Measurements from ENCODE around the gene MYO3B. TPM values are rescaled to one million over a fixed set of nuclear protein-coding genes. Genes with fewer than 3 reads are reported as not detected.

The MYO3B gene
- polyA plus RNA-seq, 2 of the 4 experiments (the other 2 are of a cell fraction), result 0.01 TPM; not detected in 1

DNA sequence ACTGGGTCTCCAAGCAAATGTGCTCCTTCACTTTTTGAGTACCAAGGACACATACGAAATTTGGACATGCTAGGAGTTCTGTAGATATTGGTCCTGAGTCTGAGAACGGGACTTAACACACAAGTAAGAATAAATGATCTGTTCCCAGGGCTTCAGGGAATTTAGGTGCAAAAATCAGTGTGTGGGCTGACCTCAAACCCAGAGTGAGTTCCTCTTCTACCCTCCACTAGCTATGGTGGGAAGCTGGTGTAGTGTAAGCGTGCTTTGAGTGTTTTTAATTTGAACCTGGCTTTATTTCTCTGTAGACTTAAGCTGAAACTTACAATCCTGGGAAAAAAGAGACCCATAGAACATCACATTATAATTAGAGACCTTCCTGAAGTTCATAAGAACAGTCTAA is 50.5 kb downstream of the MYO3B start:
- POLR2A ChIA-PET, result interaction anchor here (0.7 kb wide), 1 partner anchor 27 kb away, joined by 5 read pairs; no protein-coding TSS in a partner anchor
- CTCF ChIA-PET, result interaction anchor here (1.3 to 3.6 kb wide), 2 partner anchors 27 to 133 kb away, joined by 4 to 10 read pairs; no protein-coding TSS in a partner anchor
- no peak for FAIRE-seq

DNA sequence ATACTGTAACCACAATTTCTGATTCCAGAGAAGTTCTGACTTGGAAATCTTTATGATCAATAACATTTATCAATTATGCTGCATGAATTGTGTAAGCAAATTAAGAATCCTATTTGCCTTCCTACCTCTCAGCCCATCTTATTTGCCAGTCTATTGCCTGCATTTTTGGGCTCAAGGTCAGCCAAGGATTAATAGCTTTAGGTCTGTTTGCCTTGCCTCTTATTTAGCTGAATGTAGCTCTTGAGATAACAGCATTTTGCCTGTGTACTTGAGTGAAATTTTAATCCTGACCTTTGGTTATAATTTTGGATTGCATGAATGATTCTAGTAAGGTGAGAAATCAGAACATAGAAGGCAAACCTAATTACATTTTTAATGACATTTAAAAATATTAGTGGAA is 51.2 kb downstream of the MYO3B start:
- H3K4me2 ChIP-seq, result no peak overlapping the region
- no peak for FAIRE-seq
- no peak for DNase-seq (ENCODE audit: low read depth in 1 of 2, low spot score in 1 of 2)
- no peaks in the 10 kb centered on the region for H3K9me3 ChIP-seq
- H3K4me3 ChIP-seq, result no peak overlapping the region
- CTCF ChIA-PET, result interaction anchor here (3.6 kb wide), 1 partner anchor 132 kb away, joined by 10 read pairs; no protein-coding TSS in a partner anchor
- no peak for TF ChIP-seq NPAS2 (CRISPR knock-in tag; IDR thresholded peaks at IDR 0.05; ENCODE audit: borderline replicate concordance)
- TF ChIP-seq, protein P1, sequence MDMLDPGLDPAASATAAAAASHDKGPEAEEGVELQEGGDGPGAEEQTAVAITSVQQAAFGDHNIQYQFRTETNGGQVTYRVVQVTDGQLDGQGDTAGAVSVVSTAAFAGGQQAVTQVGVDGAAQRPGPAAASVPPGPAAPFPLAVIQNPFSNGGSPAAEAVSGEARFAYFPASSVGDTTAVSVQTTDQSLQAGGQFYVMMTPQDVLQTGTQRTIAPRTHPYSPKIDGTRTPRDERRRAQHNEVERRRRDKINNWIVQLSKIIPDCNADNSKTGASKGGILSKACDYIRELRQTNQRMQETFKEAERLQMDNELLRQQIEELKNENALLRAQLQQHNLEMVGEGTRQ (IDR thresholded peaks at IDR 0.05), result no peak
- no peak for TF ChIP-seq POLR2AphosphoS2 (conservative IDR thresholded peaks at IDR 0.05; ENCODE audit: low read length)
- TF ChIP-seq CBX8 (IDR thresholded peaks at IDR 0.05), result no peak
- TF ChIP-seq RAD21 (conservative IDR thresholded peaks at IDR 0.05 in 1 of 2, IDR thresholded peaks at IDR 0.05 in 1 of 2), result no peak
- TF ChIP-seq, protein P2, sequence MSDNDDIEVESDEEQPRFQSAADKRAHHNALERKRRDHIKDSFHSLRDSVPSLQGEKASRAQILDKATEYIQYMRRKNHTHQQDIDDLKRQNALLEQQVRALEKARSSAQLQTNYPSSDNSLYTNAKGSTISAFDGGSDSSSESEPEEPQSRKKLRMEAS (IDR thresholded peaks at IDR 0.05), result no peak
- no peak for TF ChIP-seq FOXS1 (CRISPR knock-in tag; IDR thresholded peaks at IDR 0.05)
- no peak for TF ChIP-seq RNF2 (IDR thresholded peaks at IDR 0.05; ENCODE audit: borderline replicate concordance, low read depth)
- no peak for TF ChIP-seq CBX2 (IDR thresholded peaks at IDR 0.05; ENCODE audit: borderline replicate concordance, low read depth)
- POLR2A ChIA-PET, result no interaction called here
- ATAC-seq, result no peak
- H3K27ac ChIP-seq, result no peak overlapping the region
- no peaks in the 10 kb centered on the region for H3K4me1 ChIP-seq

More for the DNA sequence above, 50.5 kb downstream of the MYO3B start:
- ATAC-seq (no peak), DNase-seq (ENCODE audit: low read depth in 1 of 2, low spot score in 1 of 2) (no peak)
- Histone ChIP-seq H3K4me3 (no peak overlapping the region), H3K4me2 (no peak overlapping the region), H3K4me1 (no peaks in the 10 kb centered on the region), H3K9me3 (no peaks in the 10 kb centered on the region), H3K27ac (no peak overlapping the region)
- 30% methylated on average over 3 of the region's 3 CpGs for WGBS (ENCODE audit: missing lambda C conversion rate)
- no peak for TF ChIP-seq FOSB (CRISPR knock-in tag; IDR thresholded peaks at IDR 0.05)
- no peak for TF ChIP-seq POLR2A (IDR thresholded peaks at IDR 0.05; ENCODE audit: low read length)
- TF ChIP-seq TFCP2L1 (CRISPR knock-in tag; IDR thresholded peaks at IDR 0.05), result no peak
- no peak for TF ChIP-seq CBX2 (IDR thresholded peaks at IDR 0.05; ENCODE audit: borderline replicate concordance, low read depth)
- TF ChIP-seq MAZ (IDR thresholded peaks at IDR 0.05; ENCODE audit: borderline replicate concordance, low read depth, low read length), result no peak

DNA sequence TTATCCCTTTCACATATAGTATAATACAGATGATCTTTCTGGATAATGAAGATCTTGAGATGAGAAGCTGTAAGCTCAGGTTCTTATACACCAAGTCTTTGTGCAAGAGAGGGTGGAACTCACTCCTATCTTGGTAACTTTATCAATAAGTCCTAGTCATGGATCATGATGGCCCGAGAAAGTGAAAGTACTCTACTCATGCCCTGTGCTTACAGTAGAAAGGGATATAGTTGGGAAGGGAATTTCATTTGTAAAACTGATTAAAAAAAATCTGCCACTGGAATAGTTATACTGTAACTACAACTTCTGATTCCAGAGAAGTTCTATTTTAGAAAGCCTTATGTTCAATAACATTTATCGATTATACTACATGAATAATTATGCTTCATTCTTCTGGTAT is 51.8 kb downstream of the MYO3B start:
- DNase-seq (ENCODE audit: low read depth in 1 of 2, low spot score in 1 of 2) (no peak), ATAC-seq (no peak), FAIRE-seq (no peak)
- Histone ChIP-seq H3K27ac (no peak overlapping the region), H3K4me3 (no peak overlapping the region), H3K9me3 (no peaks in the 10 kb centered on the region), H3K4me2 (no peak overlapping the region), H3K4me1 (no peaks in the 10 kb centered on the region)
- WGBS (ENCODE audit: missing lambda C conversion rate), result 89% methylated on average over 2 of the region's 2 CpGs
- POLR2A ChIA-PET, result no interaction called here
- CTCF ChIA-PET, result interaction anchor here (3.6 kb wide), 1 partner anchor 132 kb away, joined by 10 read pairs; no protein-coding TSS in a partner anchor
- TF ChIP-seq POLR2AphosphoS2 (conservative IDR thresholded peaks at IDR 0.05; ENCODE audit: low read length) (no peak), EHF (CRISPR knock-in tag; IDR thresholded peaks at IDR 0.05) (no peak)
- TF ChIP-seq, protein P2 (IDR thresholded peaks at IDR 0.05), result no peak

DNA sequence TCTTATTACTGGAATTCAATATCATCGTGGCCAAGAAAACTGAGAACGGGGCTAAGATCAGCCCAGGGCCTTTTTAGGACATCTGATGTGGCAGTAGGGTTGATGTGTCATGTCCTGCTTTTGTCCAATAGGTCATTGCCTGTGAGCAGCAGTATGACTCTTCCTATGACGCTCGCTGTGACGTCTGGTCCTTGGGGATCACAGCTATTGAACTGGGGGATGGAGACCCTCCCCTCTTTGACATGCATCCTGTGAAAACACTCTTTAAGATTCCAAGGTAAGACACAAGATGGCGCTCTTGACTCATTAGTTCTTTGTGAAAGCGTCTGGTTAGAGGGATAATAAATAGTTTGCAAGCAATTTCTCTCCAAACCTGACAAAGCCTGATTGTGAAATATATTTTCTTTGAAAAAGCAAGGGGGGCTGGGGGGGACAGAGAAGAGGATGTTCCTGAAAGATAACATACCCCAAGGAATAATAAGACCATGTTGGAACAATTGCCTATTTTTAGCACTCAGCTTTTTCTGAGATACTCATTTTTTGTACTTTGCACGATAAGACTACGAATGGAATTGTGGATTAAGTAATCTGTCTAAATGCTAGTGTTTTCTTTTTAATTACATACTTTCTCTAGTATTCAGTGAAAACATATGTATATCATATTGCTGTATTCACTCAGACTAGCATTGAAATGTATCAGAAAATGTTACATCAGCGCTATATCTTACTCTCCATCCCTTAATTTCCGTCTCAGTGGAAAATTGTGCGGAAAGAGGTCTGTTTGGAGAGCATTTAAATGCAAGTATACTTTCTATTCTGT is 58.1 kb downstream of the MYO3B start:
- ATAC-seq (peak; percentile 57 to 86; a peak in 4 of 6 replicates), FAIRE-seq (no peak)
- CTCF ChIA-PET, result interaction anchor here (0.6 to 3.6 kb wide), 30 partner anchors 12 to 632 kb away, joined by 3 to 17 read pairs (median 4); partner anchors contain the start of gene GAD1
- TF ChIP-seq POLR2A (IDR thresholded peaks at IDR 0.05; ENCODE audit: low read length), result no peak
- no peak for TF ChIP-seq CBX8 (IDR thresholded peaks at IDR 0.05)
- no peak for TF ChIP-seq TP53 (CRISPR knock-in tag; IDR thresholded peaks at IDR 0.05)
- TF ChIP-seq, protein P3, sequence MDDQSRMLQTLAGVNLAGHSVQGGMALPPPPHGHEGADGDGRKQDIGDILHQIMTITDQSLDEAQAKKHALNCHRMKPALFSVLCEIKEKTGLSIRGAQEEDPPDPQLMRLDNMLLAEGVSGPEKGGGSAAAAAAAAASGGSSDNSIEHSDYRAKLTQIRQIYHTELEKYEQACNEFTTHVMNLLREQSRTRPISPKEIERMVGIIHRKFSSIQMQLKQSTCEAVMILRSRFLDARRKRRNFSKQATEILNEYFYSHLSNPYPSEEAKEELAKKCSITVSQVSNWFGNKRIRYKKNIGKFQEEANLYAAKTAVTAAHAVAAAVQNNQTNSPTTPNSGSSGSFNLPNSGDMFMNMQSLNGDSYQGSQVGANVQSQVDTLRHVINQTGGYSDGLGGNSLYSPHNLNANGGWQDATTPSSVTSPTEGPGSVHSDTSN (IDR thresholded peaks at IDR 0.05), result no peak
- peak; percentile 47 for TF ChIP-seq MAFK (IDR thresholded peaks at IDR 0.05; ENCODE audit: partially characterized antibody)
- TF ChIP-seq POLR2AphosphoS2 (conservative IDR thresholded peaks at IDR 0.05; ENCODE audit: low read length), result no peak
- TF ChIP-seq PHF8 (IDR thresholded peaks at IDR 0.05; ENCODE audit: borderline replicate concordance, low read depth), result no peak
- no peak; a peak in 1 of 4 replicates for TF ChIP-seq CEBPB (IDR thresholded peaks at IDR 0.05)
- TF ChIP-seq CHD2 (IDR thresholded peaks at IDR 0.05; ENCODE audit: low read length, partially characterized antibody), result no peak
- TF ChIP-seq EHMT2 (IDR thresholded peaks at IDR 0.05; ENCODE audit: low read depth), result no peak
- TF ChIP-seq RAD21 (conservative IDR thresholded peaks at IDR 0.05 in 1 of 2, IDR thresholded peaks at IDR 0.05 in 1 of 2), result peak; percentile 77 to 80
- TF ChIP-seq RARB (CRISPR knock-in tag; IDR thresholded peaks at IDR 0.05), result no peak
- TF ChIP-seq ZNF302 (CRISPR knock-in tag; IDR thresholded peaks at IDR 0.05), result no peak
- TF ChIP-seq, protein P4, sequence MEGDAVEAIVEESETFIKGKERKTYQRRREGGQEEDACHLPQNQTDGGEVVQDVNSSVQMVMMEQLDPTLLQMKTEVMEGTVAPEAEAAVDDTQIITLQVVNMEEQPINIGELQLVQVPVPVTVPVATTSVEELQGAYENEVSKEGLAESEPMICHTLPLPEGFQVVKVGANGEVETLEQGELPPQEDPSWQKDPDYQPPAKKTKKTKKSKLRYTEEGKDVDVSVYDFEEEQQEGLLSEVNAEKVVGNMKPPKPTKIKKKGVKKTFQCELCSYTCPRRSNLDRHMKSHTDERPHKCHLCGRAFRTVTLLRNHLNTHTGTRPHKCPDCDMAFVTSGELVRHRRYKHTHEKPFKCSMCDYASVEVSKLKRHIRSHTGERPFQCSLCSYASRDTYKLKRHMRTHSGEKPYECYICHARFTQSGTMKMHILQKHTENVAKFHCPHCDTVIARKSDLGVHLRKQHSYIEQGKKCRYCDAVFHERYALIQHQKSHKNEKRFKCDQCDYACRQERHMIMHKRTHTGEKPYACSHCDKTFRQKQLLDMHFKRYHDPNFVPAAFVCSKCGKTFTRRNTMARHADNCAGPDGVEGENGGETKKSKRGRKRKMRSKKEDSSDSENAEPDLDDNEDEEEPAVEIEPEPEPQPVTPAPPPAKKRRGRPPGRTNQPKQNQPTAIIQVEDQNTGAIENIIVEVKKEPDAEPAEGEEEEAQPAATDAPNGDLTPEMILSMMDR (IDR thresholded peaks at IDR 0.05), result peak; percentile 69
- peak; percentile 62 for TF ChIP-seq SMC3 (IDR thresholded peaks at IDR 0.05)

More for the DNA sequence above, 58.1 kb downstream of the MYO3B start:
- peak; percentile 16 to 61 for DNase-seq (ENCODE audit: low read depth in 1 of 2, low spot score in 1 of 2)
- POLR2A ChIA-PET, result no interaction called here
- no peak overlapping the region for H3K4me2 ChIP-seq
- no peaks in the 10 kb centered on the region for H3K9me3 ChIP-seq
- no peak overlapping the region for H3K27ac ChIP-seq
- H3K4me1 ChIP-seq, result no peaks in the 10 kb centered on the region
- no peak overlapping the region for H3K4me3 ChIP-seq
- WGBS (ENCODE audit: missing lambda C conversion rate), result 29% methylated on average over 12 of the region's 12 CpGs
